ENCODE data around the gene DIPK1A.

Gene DIPK1A

DNA sequence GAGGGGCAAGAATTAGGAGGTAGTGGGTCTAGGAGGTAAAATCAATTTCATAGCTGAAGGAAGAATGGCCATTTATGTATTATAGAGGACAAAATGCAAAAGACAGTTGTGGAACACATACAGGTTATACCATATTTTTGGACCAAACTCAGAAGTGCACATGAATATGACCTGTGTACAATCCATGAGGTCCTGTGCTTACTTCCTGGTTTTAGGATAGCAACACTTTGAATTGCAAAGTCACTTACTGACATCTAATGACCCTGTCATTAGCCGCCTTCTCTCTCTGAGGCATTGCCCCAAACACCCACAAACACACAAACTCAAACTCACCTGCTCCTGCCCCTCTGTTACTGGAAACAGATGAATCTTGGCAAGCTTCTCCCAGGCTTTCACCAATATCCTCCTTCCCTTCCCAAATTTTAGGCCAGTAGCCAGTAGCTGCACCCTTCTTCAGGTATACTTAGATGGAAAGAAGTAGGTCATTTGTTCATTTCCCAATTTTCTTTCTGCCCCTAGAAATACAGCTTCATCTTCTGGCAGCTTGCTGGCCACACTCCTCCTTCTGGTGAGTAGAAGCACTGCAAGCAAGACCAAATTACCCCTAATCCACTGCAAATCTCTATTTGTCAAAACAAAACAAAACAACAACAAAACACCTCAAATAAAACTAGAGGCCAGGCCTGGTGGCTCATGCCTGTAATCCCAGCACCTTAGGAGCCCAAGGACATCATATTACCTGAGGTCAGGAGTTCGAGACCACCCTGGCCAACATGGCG lies 143.1 kb downstream of the DIPK1A start:
- TF ChIP-seq, protein P1, sequence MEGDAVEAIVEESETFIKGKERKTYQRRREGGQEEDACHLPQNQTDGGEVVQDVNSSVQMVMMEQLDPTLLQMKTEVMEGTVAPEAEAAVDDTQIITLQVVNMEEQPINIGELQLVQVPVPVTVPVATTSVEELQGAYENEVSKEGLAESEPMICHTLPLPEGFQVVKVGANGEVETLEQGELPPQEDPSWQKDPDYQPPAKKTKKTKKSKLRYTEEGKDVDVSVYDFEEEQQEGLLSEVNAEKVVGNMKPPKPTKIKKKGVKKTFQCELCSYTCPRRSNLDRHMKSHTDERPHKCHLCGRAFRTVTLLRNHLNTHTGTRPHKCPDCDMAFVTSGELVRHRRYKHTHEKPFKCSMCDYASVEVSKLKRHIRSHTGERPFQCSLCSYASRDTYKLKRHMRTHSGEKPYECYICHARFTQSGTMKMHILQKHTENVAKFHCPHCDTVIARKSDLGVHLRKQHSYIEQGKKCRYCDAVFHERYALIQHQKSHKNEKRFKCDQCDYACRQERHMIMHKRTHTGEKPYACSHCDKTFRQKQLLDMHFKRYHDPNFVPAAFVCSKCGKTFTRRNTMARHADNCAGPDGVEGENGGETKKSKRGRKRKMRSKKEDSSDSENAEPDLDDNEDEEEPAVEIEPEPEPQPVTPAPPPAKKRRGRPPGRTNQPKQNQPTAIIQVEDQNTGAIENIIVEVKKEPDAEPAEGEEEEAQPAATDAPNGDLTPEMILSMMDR (IDR thresholded peaks at IDR 0.05; ENCODE audit: low read depth, low read length): peak; percentile 84
- DNase-seq (ENCODE audit: low read depth in 2 of 2): peak; percentile 56 to 70
- H3K4me3 ChIP-seq (replicated peaks in 1 of 2; ENCODE audit: low read depth in 2 of 2, low read length in 2 of 2): no peak overlapping the region

DNA sequence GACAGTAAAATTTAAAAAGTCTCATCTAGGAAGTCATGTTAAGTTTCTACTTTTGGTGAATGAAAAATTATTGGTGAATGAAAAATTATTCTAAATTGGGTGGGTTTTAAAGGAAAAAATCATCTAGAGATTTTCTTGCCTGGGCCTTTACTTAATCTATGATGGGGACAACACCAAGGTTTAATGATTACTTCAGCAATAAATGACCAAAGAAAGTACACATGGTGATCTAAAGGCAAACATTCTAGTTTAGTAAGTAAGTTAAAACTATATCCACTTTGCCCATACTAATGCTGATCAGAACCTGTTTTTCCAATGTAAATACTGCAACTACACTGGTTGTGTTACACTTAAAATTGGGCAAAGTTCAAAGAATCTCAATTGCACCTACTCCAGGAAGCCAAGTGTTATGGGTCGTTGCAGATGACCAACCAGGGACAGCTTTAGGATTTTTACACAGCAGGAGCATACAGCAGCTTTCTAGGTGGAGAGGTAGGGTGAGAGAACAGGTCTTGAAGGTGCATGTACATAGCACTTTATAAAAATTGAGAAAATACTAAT lies 144.0 kb downstream of the DIPK1A start:
- TF ChIP-seq, protein P1 (IDR thresholded peaks at IDR 0.05; ENCODE audit: low read depth, low read length): no peak
- no peak overlapping the region for H3K4me3 ChIP-seq (replicated peaks in 1 of 2; ENCODE audit: low read depth in 2 of 2, low read length in 2 of 2)
- DNase-seq (ENCODE audit: low read depth in 2 of 2): no peak

DNA sequence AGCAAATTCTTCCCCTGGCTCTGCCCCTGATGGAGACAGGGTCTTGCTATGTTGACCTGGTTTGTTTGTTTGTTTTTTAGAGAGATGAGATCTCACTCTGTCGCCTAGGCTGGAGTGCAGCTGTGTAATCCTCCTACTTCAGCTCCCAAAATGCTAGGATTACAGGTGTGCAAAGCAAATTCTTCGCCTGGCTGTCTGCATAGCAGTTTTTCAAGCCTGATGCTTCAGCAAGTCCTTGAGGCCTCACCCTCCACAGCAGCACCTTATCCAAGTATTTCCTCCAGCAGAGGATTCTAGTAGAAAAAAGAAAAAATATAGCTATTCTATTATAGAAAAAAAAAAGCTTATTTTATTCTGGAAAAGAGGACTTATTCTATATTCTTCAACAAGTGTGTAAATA lies 144.5 kb downstream of the DIPK1A start:
- no peak overlapping the region for H3K4me3 ChIP-seq (replicated peaks in 1 of 2; ENCODE audit: low read depth in 2 of 2, low read length in 2 of 2)
- TF ChIP-seq, protein P1 (IDR thresholded peaks at IDR 0.05; ENCODE audit: low read depth, low read length): no peak
- no peak for DNase-seq (ENCODE audit: low read depth in 2 of 2)

DNA sequence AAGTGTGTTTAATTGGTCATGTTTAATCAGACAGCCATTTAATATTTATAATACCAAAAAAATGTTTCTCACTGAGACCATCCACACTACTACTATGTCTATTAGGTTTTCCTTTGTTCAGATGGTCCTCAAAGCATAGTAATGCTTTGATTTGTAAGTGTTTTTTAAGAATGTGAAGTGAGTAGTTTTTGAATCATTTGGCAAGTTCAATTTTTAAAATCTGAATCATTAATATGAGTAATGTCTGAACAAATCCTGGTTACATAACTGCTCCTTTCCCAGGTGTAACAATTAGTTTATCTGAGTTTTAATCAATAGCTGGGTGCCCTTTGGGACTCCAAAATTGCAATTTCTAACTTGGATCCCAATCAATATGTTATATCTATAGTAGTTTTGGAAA lies 152.9 kb downstream of the DIPK1A start:
- no peak overlapping the region for H3K4me3 ChIP-seq (replicated peaks in 1 of 2; ENCODE audit: low read depth in 2 of 2, low read length in 2 of 2)
- DNase-seq (ENCODE audit: low read depth in 2 of 2): peak in 1 of 2 donors; percentile 67
- TF ChIP-seq, protein P1 (IDR thresholded peaks at IDR 0.05; ENCODE audit: low read depth, low read length): no peak

DNA sequence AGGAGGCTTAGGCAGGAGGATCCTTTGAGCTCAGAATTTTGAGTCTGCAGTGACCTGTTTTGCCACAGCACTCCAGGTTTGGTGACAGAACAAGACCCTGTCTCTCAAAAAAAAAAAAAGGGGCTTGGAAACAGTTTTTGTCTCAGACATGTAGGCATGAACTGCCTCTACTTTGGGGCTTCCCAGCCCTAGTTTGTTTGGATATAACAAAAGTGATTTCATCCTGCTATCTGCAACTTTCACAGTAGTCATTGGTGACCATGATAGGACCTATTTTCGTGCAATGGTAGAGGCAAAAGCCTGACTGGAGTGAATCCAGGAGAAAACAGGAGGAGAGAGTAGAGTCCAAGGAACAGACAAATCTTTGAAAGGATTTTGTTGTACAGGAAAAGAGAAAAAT lies 156.0 kb downstream of the DIPK1A start:
- no peak overlapping the region for H3K4me3 ChIP-seq (replicated peaks in 1 of 2; ENCODE audit: low read depth in 2 of 2, low read length in 2 of 2)
- DNase-seq (ENCODE audit: low read depth in 2 of 2): no peak
- TF ChIP-seq, protein P1 (IDR thresholded peaks at IDR 0.05; ENCODE audit: low read depth, low read length): no peak

DNA sequence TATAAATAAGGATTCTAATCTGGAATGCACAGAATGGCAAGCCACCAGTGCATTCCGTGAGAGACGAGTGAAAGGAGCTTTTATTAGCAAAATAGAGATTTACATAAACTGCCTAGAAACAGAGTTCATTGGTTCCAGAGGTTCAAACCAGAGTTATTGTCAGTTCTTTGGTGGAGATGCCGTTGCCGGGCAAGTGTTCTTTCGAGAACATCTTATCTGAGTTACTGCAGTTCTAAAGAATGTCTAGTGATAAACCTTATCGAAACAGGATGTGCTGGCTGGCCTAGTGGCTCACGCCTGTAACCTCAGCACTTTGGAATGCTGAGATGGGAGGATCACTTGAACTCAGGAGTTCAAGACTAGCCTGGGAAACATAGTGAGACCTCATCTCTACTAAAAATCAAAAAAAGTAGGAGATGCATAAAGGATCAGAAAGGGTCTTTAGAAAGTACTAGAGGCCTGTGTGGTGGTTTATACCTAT lies 156.5 kb downstream of the DIPK1A start:
- DNase-seq (ENCODE audit: low read depth in 2 of 2): peak; percentile 97 to 99
- TF ChIP-seq, protein P1 (IDR thresholded peaks at IDR 0.05; ENCODE audit: low read depth, low read length): no peak
- no peak overlapping the region for H3K4me3 ChIP-seq (replicated peaks in 1 of 2; ENCODE audit: low read depth in 2 of 2, low read length in 2 of 2)
